Gastrocnemius medialis (tissue), 4 donors: Measurements from ENCODE around the gene EPHB6.

Experiments
- POLR2A ChIP-seq, 2 donors: fragments of 450-650 bp; IDR thresholded peaks; one replicate each; pipeline ENCODE4 v1.6.1; 2017; ENCODE audit warnings: antibody characterized with exemption in 2 of 2, mild to moderate bottlenecking in 2 of 2, moderate library complexity in 2 of 2
- TF ChIP-seq, protein P1 (sequence below), 5 experiments: fragments of 450-650 bp in 3 of 5; fragments of 200-600 bp in 2 of 5; sonication (generic) in 2 of 5; IDR thresholded peaks in 4 of 5; conservative IDR thresholded peaks in 1 of 5; 1 replicate in 4 of 5; 2 replicates in 1 of 5; pipeline ENCODE4 v1.5.1; 2016 to 2019; ENCODE audit warnings: antibody characterized with exemption in 5 of 5, mild to moderate bottlenecking in 3 of 5, moderate library complexity in 3 of 5

DNA sequence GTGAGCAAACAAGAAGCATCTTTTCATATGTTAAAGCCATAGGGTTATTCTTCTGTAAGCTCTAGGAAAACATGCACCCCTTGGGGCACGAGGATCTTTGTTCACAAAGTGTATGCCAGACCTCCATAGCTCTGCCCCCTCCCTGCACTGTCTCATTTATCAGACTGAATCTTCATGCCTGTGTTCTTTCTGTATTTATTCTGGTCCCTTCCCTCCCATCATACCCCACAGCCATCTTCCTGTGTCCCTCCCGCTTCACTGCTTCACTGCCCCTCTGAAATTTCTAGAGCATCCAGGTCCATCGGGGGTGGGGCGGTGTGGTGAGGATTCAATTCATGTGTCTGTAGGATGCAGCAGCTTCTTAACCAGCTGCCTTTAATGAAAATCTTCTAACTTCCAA is 7.5 kb downstream of the EPHB6 start:
- TF ChIP-seq, protein P1, sequence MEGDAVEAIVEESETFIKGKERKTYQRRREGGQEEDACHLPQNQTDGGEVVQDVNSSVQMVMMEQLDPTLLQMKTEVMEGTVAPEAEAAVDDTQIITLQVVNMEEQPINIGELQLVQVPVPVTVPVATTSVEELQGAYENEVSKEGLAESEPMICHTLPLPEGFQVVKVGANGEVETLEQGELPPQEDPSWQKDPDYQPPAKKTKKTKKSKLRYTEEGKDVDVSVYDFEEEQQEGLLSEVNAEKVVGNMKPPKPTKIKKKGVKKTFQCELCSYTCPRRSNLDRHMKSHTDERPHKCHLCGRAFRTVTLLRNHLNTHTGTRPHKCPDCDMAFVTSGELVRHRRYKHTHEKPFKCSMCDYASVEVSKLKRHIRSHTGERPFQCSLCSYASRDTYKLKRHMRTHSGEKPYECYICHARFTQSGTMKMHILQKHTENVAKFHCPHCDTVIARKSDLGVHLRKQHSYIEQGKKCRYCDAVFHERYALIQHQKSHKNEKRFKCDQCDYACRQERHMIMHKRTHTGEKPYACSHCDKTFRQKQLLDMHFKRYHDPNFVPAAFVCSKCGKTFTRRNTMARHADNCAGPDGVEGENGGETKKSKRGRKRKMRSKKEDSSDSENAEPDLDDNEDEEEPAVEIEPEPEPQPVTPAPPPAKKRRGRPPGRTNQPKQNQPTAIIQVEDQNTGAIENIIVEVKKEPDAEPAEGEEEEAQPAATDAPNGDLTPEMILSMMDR (IDR thresholded peaks at IDR 0.05 in 4 of 5, conservative IDR thresholded peaks at IDR 0.05 in 1 of 5) = no peak
- no peak for TF ChIP-seq POLR2A (IDR thresholded peaks at IDR 0.05)
